ENCODE data around the gene UBE2E2.

- TF ChIP-seq CTCF (IDR thresholded peaks at IDR 0.05) (no peak), POLR2AphosphoS5 (IDR thresholded peaks at IDR 0.05) (no peak), POLR2A (IDR thresholded peaks at IDR 0.05) (no peak)
Observed at GRCh38 chr3:23633261-23633960, 430.3 kb downstream of the UBE2E2 start.
